Measurements from ENCODE around the gene PARD6G. TPM values are rescaled to one million over a fixed set of nuclear protein-coding genes. Genes with fewer than 3 reads are reported as not detected.

PARD6G gene
- total RNA-seq, 1 experiment from 2014 or later: 0.15 TPM

DNA sequence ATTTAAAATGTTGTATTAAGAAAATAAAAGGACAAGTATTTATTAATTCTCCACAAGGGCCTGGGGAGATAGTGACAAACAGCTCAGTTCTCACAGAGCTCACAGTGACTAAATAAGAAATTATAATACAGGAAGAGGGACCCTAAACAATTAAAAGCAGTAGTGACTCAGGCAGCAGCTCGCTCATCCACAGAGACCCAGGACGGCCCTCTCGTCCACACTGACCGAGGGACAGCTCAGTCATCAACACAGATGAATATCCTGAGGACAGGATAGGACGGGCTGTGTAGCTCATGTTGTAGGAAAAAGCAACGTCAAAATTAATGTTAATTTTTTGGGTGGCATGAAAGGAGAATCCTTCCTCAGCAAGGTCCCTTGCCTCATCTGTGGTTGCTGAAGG, 44.1 kb downstream of the PARD6G start:
- Histone ChIP-seq H3K27me3 (ENCODE audit: insufficient read depth, low read depth) (peaks cover 46% of the 10 kb centered on the region), H3F3A (ENCODE audit: insufficient read depth, low read depth) (no peaks in the 10 kb centered on the region), H3K4me1 (replicated peaks; ENCODE audit: insufficient read depth) (no peaks in the 10 kb centered on the region), H3K79me2 (ENCODE audit: low read depth) (no peaks in the 10 kb centered on the region), H3K36me3 (ENCODE audit: low read depth) (no peaks in the 10 kb centered on the region), H3K9me2 (ENCODE audit: insufficient read depth) (no peaks in the 10 kb centered on the region), H3K27ac (no peak overlapping the region), H3K9me3 (ENCODE audit: insufficient read depth, low read depth) (no peaks in the 10 kb centered on the region), H2AFZ (no peak overlapping the region), H4K20me1 (ENCODE audit: insufficient read depth) (no peaks in the 10 kb centered on the region), H3K4me2 (no peak overlapping the region), H3K4me3 (no peak overlapping the region)
- no peak for DNase-seq
- intact Hi-C loops (cut with micrococcal nuclease; ENCODE audit: unreplicated experiment): no loop called here
- TF ChIP-seq EZH2 (IDR thresholded peaks at IDR 0.05; ENCODE audit: low read depth): no peak
- TF ChIP-seq, protein P1, sequence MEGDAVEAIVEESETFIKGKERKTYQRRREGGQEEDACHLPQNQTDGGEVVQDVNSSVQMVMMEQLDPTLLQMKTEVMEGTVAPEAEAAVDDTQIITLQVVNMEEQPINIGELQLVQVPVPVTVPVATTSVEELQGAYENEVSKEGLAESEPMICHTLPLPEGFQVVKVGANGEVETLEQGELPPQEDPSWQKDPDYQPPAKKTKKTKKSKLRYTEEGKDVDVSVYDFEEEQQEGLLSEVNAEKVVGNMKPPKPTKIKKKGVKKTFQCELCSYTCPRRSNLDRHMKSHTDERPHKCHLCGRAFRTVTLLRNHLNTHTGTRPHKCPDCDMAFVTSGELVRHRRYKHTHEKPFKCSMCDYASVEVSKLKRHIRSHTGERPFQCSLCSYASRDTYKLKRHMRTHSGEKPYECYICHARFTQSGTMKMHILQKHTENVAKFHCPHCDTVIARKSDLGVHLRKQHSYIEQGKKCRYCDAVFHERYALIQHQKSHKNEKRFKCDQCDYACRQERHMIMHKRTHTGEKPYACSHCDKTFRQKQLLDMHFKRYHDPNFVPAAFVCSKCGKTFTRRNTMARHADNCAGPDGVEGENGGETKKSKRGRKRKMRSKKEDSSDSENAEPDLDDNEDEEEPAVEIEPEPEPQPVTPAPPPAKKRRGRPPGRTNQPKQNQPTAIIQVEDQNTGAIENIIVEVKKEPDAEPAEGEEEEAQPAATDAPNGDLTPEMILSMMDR (conservative IDR thresholded peaks at IDR 0.05): no peak
- ChIA-PET POLR2A (ENCODE audit: unreplicated experiment) (no interaction called here), CTCF (no interaction called here)
- BruUV-seq (replicated peaks): no TSS peak

DNA sequence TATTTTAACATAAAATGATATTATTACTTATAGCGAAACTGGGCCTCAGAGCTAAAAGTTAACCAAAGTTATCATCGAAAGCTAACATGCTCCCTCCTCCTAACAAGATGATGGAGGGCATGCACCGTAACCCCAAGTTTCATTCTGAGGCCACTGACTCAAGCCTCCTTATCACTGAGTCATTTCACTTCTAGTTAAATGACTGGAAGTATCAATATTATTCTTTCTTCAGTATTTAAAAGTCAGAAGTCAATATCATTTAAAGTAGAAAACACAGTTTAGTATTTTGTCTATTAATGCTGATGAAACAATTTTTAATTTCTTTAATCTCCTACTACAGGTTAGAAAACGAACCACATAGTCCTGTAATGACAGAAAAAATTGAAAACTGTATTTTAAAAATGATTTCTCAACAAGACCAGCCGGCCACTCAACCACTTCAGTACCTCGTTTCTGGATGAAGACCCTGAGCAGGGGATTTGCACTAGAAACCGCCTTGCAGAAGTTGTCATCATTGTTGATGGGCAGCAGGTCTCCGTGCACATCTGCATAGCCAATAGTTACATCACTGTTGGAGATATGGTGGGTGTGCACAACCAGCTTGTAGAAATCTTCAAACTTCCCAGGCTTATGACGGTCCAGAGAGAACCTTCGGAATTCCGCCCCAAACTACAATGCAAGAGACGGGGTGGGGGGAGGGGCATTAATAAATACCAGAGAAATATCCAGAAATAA, 44.9 kb downstream of the PARD6G start:
- Histone ChIP-seq H2AFZ (no peak overlapping the region), H4K20me1 (ENCODE audit: insufficient read depth) (no peaks in the 10 kb centered on the region), H3K9me3 (ENCODE audit: insufficient read depth, low read depth) (no peaks in the 10 kb centered on the region), H3K9me2 (ENCODE audit: insufficient read depth) (no peaks in the 10 kb centered on the region), H3K36me3 (ENCODE audit: low read depth) (no peaks in the 10 kb centered on the region), H3F3A (ENCODE audit: insufficient read depth, low read depth) (no peaks in the 10 kb centered on the region), H3K79me2 (ENCODE audit: low read depth) (no peaks in the 10 kb centered on the region), H3K4me1 (replicated peaks; ENCODE audit: insufficient read depth) (no peaks in the 10 kb centered on the region), H3K4me2 (no peak overlapping the region), H3K27ac (no peak overlapping the region), H3K4me3 (no peak overlapping the region), H3K27me3 (ENCODE audit: insufficient read depth, low read depth) (peaks cover 54% of the 10 kb centered on the region)
- DNase-seq: no peak
- intact Hi-C loops (cut with micrococcal nuclease; ENCODE audit: unreplicated experiment): no loop called here
- POLR2A ChIA-PET (ENCODE audit: unreplicated experiment): no interaction called here
- no TSS peak for BruUV-seq (replicated peaks)
- CTCF ChIA-PET: no interaction called here
- TF ChIP-seq, protein P1 (conservative IDR thresholded peaks at IDR 0.05): no peak
- no peak for TF ChIP-seq EZH2 (IDR thresholded peaks at IDR 0.05; ENCODE audit: low read depth)

GRCh38 chr18:80201739-80202138, 45.6 kb downstream of the PARD6G start:
- no peak overlapping the region for H2AFZ ChIP-seq
- no peak overlapping the region for H3K4me3 ChIP-seq
- no peaks in the 10 kb centered on the region for H3F3A ChIP-seq (ENCODE audit: insufficient read depth, low read depth)
- H3K27me3 ChIP-seq (ENCODE audit: insufficient read depth, low read depth): peaks cover 59% of the 10 kb centered on the region
- H4K20me1 ChIP-seq (ENCODE audit: insufficient read depth): no peaks in the 10 kb centered on the region
- H3K9me2 ChIP-seq (ENCODE audit: insufficient read depth): no peaks in the 10 kb centered on the region
- no peak for DNase-seq
- no peaks in the 10 kb centered on the region for H3K36me3 ChIP-seq (ENCODE audit: low read depth)
- no peaks in the 10 kb centered on the region for H3K79me2 ChIP-seq (ENCODE audit: low read depth)
- H3K4me2 ChIP-seq: no peak overlapping the region
- intact Hi-C loops (cut with micrococcal nuclease; ENCODE audit: unreplicated experiment): no loop called here
- H3K4me1 ChIP-seq (replicated peaks; ENCODE audit: insufficient read depth): no peaks in the 10 kb centered on the region
- TF ChIP-seq, protein P1 (conservative IDR thresholded peaks at IDR 0.05): no peak
- no peak for TF ChIP-seq EZH2 (IDR thresholded peaks at IDR 0.05; ENCODE audit: low read depth)
- ChIA-PET POLR2A (ENCODE audit: unreplicated experiment) (no interaction called here), CTCF (no interaction called here)
- no TSS peak for BruUV-seq (replicated peaks)
- H3K9me3 ChIP-seq (ENCODE audit: insufficient read depth, low read depth): no peaks in the 10 kb centered on the region
- no peak overlapping the region for H3K27ac ChIP-seq
